Renal cortex interstitium (tissue), 11 donors: ENCODE results near the gene EXOC6B. TPM values are rescaled to one million over a fixed set of nuclear protein-coding genes. Genes with fewer than 3 reads are reported as not detected.
"Not testable (repeated sequence)": the region's sequence is repeated elsewhere in the genome, so short reads cannot be mapped to it uniquely, and the experiment has no call there.

Experiments
- DNase-seq, 11 donors: peaks; one replicate each; pipeline ENCODE4 v3.0.0-alpha.2; 2013; ENCODE audit warnings: low read depth in 9 of 11, low spot score in 4 of 11; ENCODE audit errors: extremely low read depth in 1 of 11
- polyA plus RNA-seq, 3 donors: library from polyadenylated mRNA; unstranded; fragments of 120-200 nt; gene quantifications; one replicate each; pipeline ENCODE4 v1.2.1, GENCODE V29; 2013; ENCODE audit not compliant: insufficient read length in 3 of 3

EXOC6B gene
- polyA plus RNA-seq, 3 donors = 22.2 to 24.2 (median 22.7) TPM

GRCh38 chr2:72539071-72539552 lies 286.7 kb downstream of the EXOC6B start:
- DNase-seq = no peak

GRCh38 chr2:72538486-72538885 lies 287.3 kb downstream of the EXOC6B start:
- no peak for DNase-seq

GRCh38 chr2:72535586-72535985 lies 290.2 kb downstream of the EXOC6B start:
- not testable (repeated sequence) for DNase-seq

GRCh38 chr2:72533765-72534164 lies 292.1 kb downstream of the EXOC6B start:
- no peak for DNase-seq

GRCh38 chr2:72527424-72527823 lies 298.4 kb downstream of the EXOC6B start:
- DNase-seq = no peak

- no peak for DNase-seq
These were observed 299.2 kb downstream of the EXOC6B start for GRCh38 chr2:72526623-72527022.

GRCh38 chr2:72524071-72524470 lies 301.8 kb downstream of the EXOC6B start:
- no peak for DNase-seq

GRCh38 chr2:72515696-72516095 lies 310.1 kb downstream of the EXOC6B start:
- no peak for DNase-seq

- DNase-seq = no peak
These were observed 312.8 kb downstream of the EXOC6B start for GRCh38 chr2:72513011-72513410.

- DNase-seq = no peak
These were observed 313.5 kb downstream of the EXOC6B start for GRCh38 chr2:72512376-72512775.

GRCh38 chr2:72511906-72512305 lies 313.9 kb downstream of the EXOC6B start:
- DNase-seq = no peak

GRCh38 chr2:72497763-72498162 lies 328.1 kb downstream of the EXOC6B start:
- DNase-seq = no peak

GRCh38 chr2:72496479-72496878 lies 329.4 kb downstream of the EXOC6B start:
- no peak for DNase-seq

- DNase-seq = no peak
These were observed 331.4 kb downstream of the EXOC6B start for GRCh38 chr2:72494392-72494791.

GRCh38 chr2:72484622-72485021 lies 341.2 kb downstream of the EXOC6B start:
- DNase-seq = not testable (repeated sequence)

GRCh38 chr2:72483346-72483745 lies 342.5 kb downstream of the EXOC6B start:
- DNase-seq = no peak

- DNase-seq = no peak
These were observed 350.6 kb downstream of the EXOC6B start for GRCh38 chr2:72475246-72475645.

GRCh38 chr2:72457801-72458516 lies 367.9 kb downstream of the EXOC6B start:
- DNase-seq = no peak

GRCh38 chr2:72454189-72454588 lies 371.6 kb downstream of the EXOC6B start:
- no peak for DNase-seq

- no peak for DNase-seq
These were observed 383.6 kb downstream of the EXOC6B start for GRCh38 chr2:72442270-72442669.

GRCh38 chr2:72439892-72440291 lies 385.9 kb downstream of the EXOC6B start:
- DNase-seq = no peak
